Stimulated activated naive CD8-positive, alpha-beta T cell treated with anti-CD3 and anti-CD28 coated beads, Interleukin-15, amount 100 ng/mL, for 72 hours (primary cell): Measurements from ENCODE around the gene PCDHA2.
"Not testable (repeated sequence)": the region's sequence is repeated elsewhere in the genome, so short reads cannot be mapped to it uniquely, and the experiment has no call there.

Experiments used
- ATAC-seq: fragments of 150-1000 bp; cut with Tn5 transposase; 2 replicates; pipeline ENCODE4 v1.10.0; 2021; ENCODE audit warnings: mild to moderate bottlenecking, moderate library complexity
- DNase-seq, 2 donors: peaks; one replicate each; pipeline ENCODE4 v3.0.0; 2021 to 2022
- H3K27ac Mint-ChIP-seq, 2 donors: one replicate each; pipeline ENCODE4 v1.8.0; 2022; ENCODE audit warnings: mild to moderate bottlenecking in 2 of 2, mixed read lengths in 2 of 2, moderate library complexity in 2 of 2
- H3K27me3 Mint-ChIP-seq: one replicate; pipeline ENCODE4 v1.8.0; 2022; ENCODE audit warnings: mixed read lengths
- H3K4me1 Mint-ChIP-seq: one replicate; pipeline ENCODE4 v1.8.0; 2022; ENCODE audit warnings: mild to moderate bottlenecking, mixed read lengths
- H3K4me3 Mint-ChIP-seq, 2 donors: one replicate each; pipeline ENCODE4 v1.8.0; 2022; ENCODE audit warnings: mild to moderate bottlenecking in 2 of 2, mixed read lengths in 2 of 2, moderate library complexity in 1 of 2
- H3K9me3 Mint-ChIP-seq, 2 donors: one replicate each; pipeline ENCODE4 v1.8.0; 2022; ENCODE audit warnings: mixed read lengths in 2 of 2

The PCDHA2 gene

DNA sequence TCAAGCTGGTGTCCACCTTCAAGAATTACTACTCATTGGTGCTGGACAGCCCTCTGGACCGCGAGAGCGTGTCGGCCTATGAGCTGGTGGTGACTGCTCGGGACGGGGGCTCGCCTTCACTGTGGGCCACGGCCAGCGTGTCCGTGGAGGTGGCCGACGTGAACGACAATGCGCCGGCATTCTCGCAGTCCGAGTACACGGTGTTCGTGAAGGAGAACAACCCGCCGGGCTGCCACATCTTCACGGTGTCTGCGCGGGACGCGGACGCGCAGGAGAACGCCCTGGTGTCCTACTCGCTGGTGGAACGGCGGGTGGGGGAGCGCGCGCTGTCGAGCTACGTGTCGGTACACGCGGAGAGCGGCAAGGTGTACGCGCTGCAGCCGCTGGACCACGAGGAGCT lies 7.7 kb downstream of the PCDHA2 start:
- H3K27me3 Mint-ChIP-seq, H3K4me3 Mint-ChIP-seq, ATAC-seq, H3K4me1 Mint-ChIP-seq, DNase-seq, H3K27ac Mint-ChIP-seq: not testable (repeated sequence)
- H3K9me3 Mint-ChIP-seq: peaks cover 13 to 14% of the 10 kb centered on the region in 2 donors

DNA sequence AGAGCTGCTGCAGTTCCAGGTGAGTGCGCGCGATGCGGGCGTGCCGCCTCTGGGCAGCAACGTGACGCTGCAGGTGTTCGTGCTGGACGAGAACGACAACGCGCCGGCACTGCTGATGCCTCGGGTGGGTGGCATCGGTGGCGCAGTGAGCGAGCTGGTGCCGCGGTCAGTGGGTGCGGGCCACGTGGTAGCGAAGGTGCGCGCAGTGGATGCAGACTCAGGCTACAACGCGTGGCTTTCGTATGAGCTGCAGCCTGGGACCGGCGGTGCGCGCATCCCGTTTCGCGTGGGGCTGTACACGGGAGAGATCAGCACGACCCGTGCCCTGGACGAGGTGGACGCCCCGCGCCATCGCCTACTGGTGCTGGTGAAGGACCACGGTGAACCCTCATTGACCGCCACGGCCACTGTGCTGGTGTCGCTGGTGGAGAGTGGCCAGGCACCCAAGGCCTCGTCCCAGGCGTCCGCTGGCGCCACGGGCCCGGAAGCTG lies 8.2 kb downstream of the PCDHA2 start:
- Mint-ChIP-seq H3K27me3 (peaks cover 9% of the 10 kb centered on the region), H3K9me3 (peaks cover 13 to 14% of the 10 kb centered on the region in 2 donors), H3K27ac (no peak overlapping the region), H3K4me1 (no peaks in the 10 kb centered on the region), H3K4me3 (no peak overlapping the region)
- DNase-seq (no peak), ATAC-seq (no peak)

DNA sequence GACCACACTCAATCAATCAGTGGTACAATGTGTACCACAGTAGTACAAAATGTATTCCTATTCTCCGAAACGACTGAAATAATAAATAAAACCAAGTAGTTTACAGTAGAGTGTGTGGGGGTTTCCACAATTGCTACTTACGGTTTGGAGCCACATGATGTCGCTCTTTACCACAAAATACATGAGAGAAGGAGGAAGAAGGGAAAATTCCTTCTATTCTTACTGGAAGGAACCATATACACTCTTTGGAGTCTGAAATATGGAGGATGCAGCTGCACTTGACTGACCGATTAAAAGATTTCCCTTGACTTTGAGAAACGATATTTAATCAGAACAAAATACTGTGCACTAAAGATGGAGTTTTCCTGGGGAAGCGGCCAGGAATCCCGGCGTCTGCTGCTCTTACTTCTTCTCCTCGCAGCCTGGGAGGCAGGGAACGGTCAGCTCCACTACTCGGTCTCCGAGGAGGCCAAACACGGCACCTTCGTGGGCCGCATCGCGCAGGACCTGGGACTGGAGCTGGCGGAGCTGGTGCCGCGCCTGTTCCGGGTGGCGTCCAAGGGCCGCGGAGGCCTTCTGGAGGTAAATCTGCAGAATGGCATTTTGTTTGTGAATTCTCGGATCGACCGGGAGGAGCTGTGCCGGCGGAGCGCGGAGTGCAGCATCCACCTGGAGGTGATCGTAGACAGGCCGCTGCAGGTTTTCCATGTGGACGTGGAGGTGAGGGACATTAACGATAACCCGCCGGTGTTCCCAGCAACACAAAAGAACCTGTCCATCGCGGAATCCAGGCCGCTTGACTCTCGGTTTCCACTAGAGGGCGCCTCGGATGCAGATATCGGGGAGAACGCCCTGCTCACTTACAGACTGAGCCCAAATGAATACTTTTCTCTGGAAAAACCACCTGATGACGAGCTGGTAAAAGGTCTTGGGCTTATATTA lies 12.5 kb downstream of the PCDHA2 start, which contains the start of gene PCDHA4:
Gene PCDHA4, plus strand, starts transcription at position 235 of the 942 bp plus-strand sequence.
- Mint-ChIP-seq H3K9me3 (peaks cover 9 to 48% of the 10 kb centered on the region in 2 donors), H3K4me3 (no peak within 1 kb of the TSS), H3K27ac (no peak within 1 kb of the TSS), H3K4me1 (no peaks in the 10 kb centered on the region), H3K27me3 (peaks cover 9% of the 10 kb centered on the region)
- DNase-seq (no peak), ATAC-seq (no peak)

DNA sequence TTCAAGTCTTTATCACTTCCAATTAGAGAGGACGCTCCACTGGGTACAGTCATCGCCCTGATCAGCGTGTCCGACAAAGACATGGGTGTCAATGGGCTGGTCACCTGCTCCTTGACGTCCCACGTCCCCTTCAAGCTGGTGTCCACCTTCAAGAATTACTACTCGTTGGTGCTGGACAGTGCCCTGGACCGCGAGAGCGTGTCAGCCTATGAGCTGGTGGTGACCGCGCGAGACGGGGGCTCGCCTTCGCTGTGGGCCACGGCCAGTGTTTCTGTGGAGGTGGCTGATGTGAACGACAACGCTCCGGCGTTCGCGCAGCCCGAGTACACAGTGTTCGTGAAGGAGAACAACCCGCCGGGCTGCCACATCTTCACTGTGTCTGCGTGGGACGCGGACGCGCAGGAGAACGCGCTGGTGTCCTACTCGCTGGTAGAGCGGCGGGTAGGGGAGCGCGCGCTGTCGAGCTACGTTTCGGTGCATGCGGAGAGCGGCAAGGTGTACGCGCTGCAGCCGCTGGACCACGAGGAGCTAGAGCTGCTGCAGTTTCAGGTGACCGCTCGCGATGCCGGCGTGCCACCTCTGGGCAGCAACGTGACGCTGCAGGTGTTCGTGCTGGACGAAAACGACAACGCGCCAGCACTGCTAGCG lies 13.7 kb downstream of the PCDHA2 start:
- not testable (repeated sequence) for H3K4me3 Mint-ChIP-seq, H3K27me3 Mint-ChIP-seq, DNase-seq, H3K4me1 Mint-ChIP-seq, ATAC-seq, H3K27ac Mint-ChIP-seq
- H3K9me3 Mint-ChIP-seq: peaks cover 14 to 48% of the 10 kb centered on the region in 2 donors

DNA sequence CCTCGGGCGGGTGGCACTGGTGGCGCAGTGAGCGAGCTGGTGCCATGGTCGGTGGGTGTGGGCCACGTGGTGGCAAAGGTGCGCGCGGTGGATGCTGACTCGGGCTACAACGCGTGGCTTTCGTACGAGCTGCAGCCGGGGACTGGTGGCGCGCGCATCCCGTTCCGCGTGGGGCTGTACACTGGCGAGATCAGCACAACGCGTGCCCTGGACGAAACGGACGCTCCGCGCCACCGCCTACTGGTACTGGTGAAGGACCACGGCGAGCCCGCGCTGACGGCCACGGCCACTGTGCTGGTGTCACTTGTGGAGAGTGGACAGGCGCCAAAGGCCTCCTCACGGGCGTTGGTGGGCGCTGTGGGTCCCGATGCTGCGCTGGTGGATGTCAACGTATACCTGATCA lies 14.2 kb downstream of the PCDHA2 start:
- DNase-seq (no peak), ATAC-seq (no peak)
- no peak overlapping the region for H3K4me3 Mint-ChIP-seq
- H3K4me1 Mint-ChIP-seq: no peaks in the 10 kb centered on the region
- peaks cover 15 to 45% of the 10 kb centered on the region in 2 donors for H3K9me3 Mint-ChIP-seq
- peaks cover 9% of the 10 kb centered on the region for H3K27me3 Mint-ChIP-seq
- H3K27ac Mint-ChIP-seq: no peak overlapping the region

DNA sequence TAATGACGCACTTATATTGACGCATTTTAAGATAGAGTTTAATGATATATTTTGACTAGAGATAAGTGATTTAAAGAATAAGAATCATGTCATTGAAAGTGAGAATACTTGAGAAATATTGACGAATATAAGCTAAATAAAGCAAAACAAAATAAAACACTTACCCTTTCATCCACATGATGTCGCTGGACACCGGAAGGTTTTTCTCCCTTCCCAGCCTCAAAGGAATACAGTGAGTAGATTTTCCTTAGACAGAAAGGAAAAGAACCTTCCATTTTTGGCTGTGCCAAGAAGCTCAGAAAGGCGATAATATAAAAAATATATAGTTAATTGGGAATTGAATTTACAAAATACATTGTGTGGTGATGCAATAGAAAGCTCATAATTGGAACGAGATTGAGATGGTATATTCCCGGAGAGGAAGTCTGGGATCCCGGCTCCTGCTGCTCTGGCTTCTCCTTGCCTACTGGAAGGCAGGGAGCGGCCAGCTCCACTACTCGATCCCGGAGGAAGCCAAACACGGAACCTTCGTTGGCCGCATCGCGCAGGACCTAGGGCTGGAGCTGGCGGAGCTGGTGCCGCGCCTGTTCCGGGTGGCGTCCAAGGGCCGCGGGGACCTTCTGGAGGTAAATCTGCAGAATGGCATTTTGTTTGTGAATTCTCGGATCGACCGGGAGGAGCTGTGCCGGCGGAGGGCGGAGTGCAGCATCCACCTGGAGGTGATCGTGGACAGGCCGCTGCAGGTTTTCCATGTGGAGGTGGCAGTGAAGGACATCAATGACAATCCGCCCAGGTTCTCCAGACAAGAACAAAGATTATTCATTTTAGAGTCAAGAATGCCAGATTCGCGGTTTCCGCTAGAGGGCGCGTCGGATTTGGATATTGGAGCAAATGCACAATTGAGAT lies 27.0 kb downstream of the PCDHA2 start, which contains the start of gene PCDHA5:
Gene PCDHA5, plus strand, starts transcription at position 239 of the 906 bp plus-strand sequence.
- no peaks in the 10 kb centered on the region for H3K4me1 Mint-ChIP-seq
- H3K27me3 Mint-ChIP-seq: peaks cover 6% of the 10 kb centered on the region
- no peak for ATAC-seq
- no peak for DNase-seq
- H3K9me3 Mint-ChIP-seq: peaks cover 0 to 7% of the 10 kb centered on the region in 2 donors
- H3K27ac Mint-ChIP-seq: no peak within 1 kb of the TSS
- H3K4me3 Mint-ChIP-seq: no peak within 1 kb of the TSS

DNA sequence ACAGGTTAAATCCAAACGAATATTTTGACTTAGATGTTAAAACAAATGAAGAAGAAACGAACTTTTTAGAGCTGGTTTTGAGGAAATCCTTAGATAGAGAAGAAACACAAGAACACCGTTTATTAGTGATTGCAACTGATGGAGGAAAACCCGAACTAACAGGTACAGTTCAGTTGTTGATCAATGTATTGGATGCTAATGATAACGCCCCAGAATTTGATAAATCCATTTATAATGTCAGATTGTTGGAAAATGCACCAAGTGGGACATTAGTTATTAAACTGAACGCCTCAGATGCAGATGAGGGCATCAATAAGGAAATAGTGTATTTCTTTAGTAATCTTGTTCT lies 27.6 kb downstream of the PCDHA2 start:
- peaks cover 7% of the 10 kb centered on the region for H3K27me3 Mint-ChIP-seq
- peaks cover 0 to 10% of the 10 kb centered on the region in 2 donors for H3K9me3 Mint-ChIP-seq
- ATAC-seq (no peak), DNase-seq (no peak)
- H3K4me1 Mint-ChIP-seq: no peaks in the 10 kb centered on the region
- no peak overlapping the region for H3K27ac Mint-ChIP-seq
- no peak overlapping the region for H3K4me3 Mint-ChIP-seq

DNA sequence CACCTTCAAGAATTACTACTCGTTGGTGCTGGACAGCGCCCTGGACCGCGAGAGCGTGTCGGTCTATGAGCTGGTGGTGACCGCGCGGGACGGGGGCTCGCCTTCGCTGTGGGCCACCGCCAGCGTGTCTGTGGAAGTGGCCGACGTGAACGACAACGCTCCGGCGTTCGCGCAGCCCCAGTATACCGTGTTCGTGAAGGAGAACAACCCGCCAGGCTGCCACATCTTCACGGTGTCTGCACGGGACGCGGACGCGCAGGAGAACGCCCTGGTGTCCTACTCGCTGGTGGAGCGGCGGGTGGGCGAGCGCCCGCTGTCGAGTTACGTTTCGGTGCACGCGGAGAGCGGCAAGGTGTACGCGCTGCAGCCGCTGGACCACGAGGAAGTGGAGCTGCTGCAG lies 28.3 kb downstream of the PCDHA2 start:
- H3K4me3 Mint-ChIP-seq, ATAC-seq, H3K4me1 Mint-ChIP-seq, H3K9me3 Mint-ChIP-seq, H3K27ac Mint-ChIP-seq, DNase-seq: not testable (repeated sequence)
- peaks cover 12% of the 10 kb centered on the region for H3K27me3 Mint-ChIP-seq

DNA sequence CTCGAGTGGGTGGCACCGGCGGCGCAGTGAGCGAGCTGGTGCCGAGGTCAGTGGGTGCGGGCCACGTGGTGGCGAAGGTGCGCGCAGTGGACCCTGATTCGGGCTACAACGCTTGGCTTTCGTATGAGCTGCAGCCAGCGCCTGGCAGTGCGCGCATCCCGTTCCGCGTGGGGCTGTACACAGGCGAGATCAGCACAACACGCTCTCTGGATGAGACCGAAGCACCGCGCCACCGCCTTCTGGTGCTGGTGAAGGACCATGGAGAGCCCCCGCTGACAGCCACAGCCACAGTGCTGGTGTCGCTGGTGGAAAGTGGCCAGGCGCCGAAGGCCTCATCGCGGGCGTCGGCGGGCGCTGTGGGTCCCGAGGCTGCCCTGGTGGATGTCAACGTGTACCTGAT lies 28.8 kb downstream of the PCDHA2 start:
- H3K9me3 Mint-ChIP-seq: peaks cover 8 to 10% of the 10 kb centered on the region in 2 donors

DNA sequence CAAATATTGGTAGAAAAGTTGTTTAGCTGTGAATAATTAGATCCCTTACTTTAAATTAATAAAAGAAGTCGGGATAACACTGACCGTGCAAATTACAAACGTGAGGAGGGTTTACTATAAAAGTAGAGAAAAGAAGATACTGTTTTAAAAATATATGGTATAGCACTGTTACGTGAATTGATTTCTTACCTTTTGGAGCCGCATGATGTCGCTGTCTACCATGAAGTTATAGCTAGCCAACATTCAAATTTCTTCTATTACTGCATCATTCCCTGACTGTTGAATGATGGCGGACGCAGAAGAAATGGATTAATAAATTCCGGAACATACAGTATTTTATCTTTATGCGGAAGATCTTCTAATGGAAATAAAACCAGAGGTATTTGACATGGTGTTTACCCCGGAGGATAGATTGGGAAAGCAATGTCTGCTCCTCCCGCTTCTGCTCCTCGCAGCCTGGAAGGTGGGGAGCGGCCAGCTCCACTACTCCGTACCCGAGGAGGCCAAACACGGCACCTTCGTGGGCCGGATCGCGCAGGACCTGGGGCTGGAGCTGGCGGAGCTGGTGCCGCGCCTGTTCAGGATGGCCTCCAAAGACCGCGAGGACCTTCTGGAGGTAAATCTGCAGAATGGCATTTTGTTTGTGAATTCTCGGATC lies 33.2 kb downstream of the PCDHA2 start, which contains the start of gene PCDHA6:
Gene PCDHA6, plus strand, starts transcription at position 257 of the 658 bp plus-strand sequence. Its CDS starts 132 bp downstream, at position 389.
- Mint-ChIP-seq H3K4me1 (no peaks in the 10 kb centered on the region), H3K4me3 (no peak within 1 kb of the TSS), H3K27me3 (peaks cover 29% of the 10 kb centered on the region), H3K27ac (peak within 1 kb of the TSS in 1 of 2 donors; percentile 54), H3K9me3 (peaks cover 10 to 25% of the 10 kb centered on the region in 2 donors)
- ATAC-seq (no peak), DNase-seq (no peak)

More for the DNA sequence above, 28.8 kb downstream of the PCDHA2 start:
- Mint-ChIP-seq H3K27me3 (peaks cover 18% of the 10 kb centered on the region), H3K4me3 (no peak overlapping the region), H3K27ac (no peak overlapping the region), H3K4me1 (no peaks in the 10 kb centered on the region)
- DNase-seq: no peak
- ATAC-seq: no peak

DNA sequence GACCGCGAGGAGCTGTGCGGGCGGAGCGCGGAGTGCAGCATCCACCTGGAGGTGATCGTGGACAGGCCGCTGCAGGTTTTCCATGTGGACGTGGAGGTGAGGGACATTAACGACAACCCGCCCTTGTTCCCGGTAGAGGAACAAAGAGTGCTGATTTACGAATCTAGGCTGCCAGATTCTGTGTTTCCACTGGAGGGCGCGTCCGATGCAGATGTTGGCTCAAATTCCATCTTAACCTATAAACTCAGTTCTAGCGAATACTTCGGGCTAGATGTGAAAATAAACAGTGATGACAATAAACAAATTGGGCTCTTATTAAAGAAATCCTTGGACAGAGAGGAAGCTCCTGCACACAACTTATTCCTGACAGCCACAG lies 33.7 kb downstream of the PCDHA2 start:
- peaks cover 13 to 29% of the 10 kb centered on the region in 2 donors for H3K9me3 Mint-ChIP-seq
- no peak for DNase-seq
- H3K4me3 Mint-ChIP-seq: no peak overlapping the region
- H3K27me3 Mint-ChIP-seq: peaks cover 33% of the 10 kb centered on the region
- peak overlapping the region in 1 of 2 donors; percentile 54 for H3K27ac Mint-ChIP-seq
- ATAC-seq: no peak
- H3K4me1 Mint-ChIP-seq: no peaks in the 10 kb centered on the region

DNA sequence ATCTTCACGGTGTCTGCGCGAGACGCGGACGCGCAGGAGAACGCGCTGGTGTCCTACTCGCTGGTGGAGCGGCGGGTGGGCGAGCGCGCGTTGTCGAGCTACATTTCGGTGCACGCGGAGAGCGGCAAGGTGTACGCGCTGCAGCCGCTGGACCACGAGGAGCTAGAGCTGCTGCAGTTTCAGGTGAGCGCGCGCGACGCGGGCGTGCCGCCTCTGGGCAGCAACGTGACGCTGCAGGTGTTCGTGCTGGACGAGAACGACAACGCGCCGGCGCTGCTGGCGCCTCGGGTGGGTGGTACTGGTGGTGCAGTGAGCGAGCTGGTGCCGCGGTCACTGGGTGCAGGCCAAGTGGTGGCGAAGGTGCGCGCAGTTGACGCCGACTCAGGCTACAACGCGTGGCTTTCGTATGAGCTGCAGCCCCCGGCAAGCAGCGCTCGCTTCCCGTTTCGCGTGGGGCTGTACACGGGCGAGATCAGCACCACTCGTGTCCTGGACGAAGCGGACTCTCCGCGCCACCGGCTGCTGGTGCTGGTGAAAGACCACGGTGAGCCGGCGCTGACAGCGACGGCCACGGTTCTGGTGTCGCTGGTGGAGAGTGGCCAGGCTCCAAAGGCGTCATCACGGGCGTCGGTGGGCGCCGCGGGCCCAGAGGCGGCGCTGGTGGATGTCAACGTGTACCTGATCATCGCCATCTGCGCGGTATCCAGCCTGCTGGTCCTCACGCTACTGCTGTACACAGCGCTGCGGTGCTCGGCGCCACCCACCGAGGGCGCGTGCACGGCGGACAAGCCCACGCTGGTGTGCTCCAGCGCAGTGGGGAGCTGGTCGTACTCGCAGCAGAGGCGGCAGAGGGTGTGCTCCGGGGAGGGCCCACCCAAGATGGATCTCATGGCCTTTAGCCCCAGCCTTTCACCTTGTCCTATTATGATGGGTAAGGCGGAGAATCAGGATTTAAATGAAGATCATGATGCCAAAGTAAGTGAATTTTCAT lies 35.2 kb downstream of the PCDHA2 start:
- H3K9me3 Mint-ChIP-seq: peaks cover 13 to 36% of the 10 kb centered on the region in 2 donors
- H3K27ac Mint-ChIP-seq, DNase-seq: not testable (repeated sequence)

DNA sequence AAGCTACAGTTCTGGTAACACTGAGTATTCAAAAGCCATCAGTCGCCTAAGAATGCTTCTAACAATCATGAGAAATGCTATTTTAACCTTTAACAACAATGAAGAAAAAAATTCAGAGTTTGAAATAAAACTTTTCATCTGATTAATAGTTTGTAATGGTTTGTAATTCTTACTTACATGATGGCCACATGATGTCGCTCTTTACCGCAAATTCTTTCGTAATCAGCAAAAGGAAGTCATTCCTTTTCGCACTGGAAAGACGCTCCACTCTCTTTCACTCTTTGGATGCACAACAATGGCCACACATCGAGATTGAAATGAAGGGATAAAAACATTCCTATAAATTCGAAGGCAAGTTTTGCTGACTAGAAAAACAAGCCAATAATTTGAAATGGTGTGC lies 39.3 kb downstream of the PCDHA2 start, which contains the start of gene PCDHA7:
Gene PCDHA7, plus strand, starts transcription at position 277 of the 400 bp plus-strand sequence. Its CDS starts 115 bp downstream, at position 392.
- ATAC-seq (no peak), DNase-seq (no peak)
- Mint-ChIP-seq H3K9me3 (peaks cover 9 to 34% of the 10 kb centered on the region in 2 donors), H3K27ac (no peak within 1 kb of the TSS), H3K4me1 (no peaks in the 10 kb centered on the region), H3K4me3 (no peak within 1 kb of the TSS), H3K27me3 (peaks cover 28% of the 10 kb centered on the region)

More for the DNA sequence above, 35.2 kb downstream of the PCDHA2 start:
- H3K4me3 Mint-ChIP-seq, H3K4me1 Mint-ChIP-seq, ATAC-seq: not testable (repeated sequence)
- peaks cover 43% of the 10 kb centered on the region for H3K27me3 Mint-ChIP-seq
